Hepatocyte (in vitro differentiated cells): Measurements from ENCODE around the gene PPP3R1.

ENCODE experiments used
- EZH2 ChIP-seq: fragments of 200-600 bp; sonication (generic); IDR thresholded peaks from 2 replicates; pipeline ENCODE4 v1.6.1; 2016; ENCODE audit warnings: antibody characterized with exemption, mild to moderate bottlenecking, borderline replicate concordance
- EZH2phosphoT487 ChIP-seq: fragments of 200-600 bp; sonication (generic); IDR thresholded peaks from one replicate; pipeline ENCODE4 v1.6.1; 2018; ENCODE audit warnings: antibody characterized with exemption, mild to moderate bottlenecking, low read depth, moderate library complexity; ENCODE audit not compliant: unreplicated experiment, severe bottlenecking
- TF ChIP-seq, protein P1 (sequence below): fragments of 200-600 bp; sonication (generic); IDR thresholded peaks from 2 replicates; pipeline ENCODE4 v1.5.1; 2016; ENCODE audit warnings: antibody characterized with exemption, mild to moderate bottlenecking; ENCODE audit not compliant: poor library complexity

DNA sequence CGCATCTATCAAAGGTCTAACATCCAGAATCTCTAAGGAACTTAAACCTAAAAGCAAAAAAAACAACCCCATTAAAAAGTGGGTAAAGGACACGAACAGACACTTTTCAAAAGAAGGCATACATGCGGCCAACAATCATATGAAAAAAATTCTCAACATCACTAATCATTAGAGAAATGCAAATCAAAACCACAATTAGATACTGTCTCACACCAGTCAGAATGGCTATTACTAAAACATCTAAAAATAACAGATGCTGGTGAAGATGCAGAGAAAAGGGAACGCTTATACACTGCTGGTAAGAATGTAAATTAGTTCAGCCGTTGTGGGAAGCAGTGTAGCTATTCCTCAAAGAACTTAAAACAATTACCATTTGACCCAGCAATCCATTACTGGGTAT, 38.0 kb downstream of the PPP3R1 start:
- TF ChIP-seq, protein P1, sequence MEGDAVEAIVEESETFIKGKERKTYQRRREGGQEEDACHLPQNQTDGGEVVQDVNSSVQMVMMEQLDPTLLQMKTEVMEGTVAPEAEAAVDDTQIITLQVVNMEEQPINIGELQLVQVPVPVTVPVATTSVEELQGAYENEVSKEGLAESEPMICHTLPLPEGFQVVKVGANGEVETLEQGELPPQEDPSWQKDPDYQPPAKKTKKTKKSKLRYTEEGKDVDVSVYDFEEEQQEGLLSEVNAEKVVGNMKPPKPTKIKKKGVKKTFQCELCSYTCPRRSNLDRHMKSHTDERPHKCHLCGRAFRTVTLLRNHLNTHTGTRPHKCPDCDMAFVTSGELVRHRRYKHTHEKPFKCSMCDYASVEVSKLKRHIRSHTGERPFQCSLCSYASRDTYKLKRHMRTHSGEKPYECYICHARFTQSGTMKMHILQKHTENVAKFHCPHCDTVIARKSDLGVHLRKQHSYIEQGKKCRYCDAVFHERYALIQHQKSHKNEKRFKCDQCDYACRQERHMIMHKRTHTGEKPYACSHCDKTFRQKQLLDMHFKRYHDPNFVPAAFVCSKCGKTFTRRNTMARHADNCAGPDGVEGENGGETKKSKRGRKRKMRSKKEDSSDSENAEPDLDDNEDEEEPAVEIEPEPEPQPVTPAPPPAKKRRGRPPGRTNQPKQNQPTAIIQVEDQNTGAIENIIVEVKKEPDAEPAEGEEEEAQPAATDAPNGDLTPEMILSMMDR, result no peak
- TF ChIP-seq EZH2, result no peak
- no peak for TF ChIP-seq EZH2phosphoT487
